AG10803 (cell line): ENCODE measurements around the gene ARHGEF19.
"Not testable (repeated sequence)": the region's sequence is repeated elsewhere in the genome, so short reads cannot be mapped to it uniquely, and the experiment has no call there.

Source experiments
- DNase-seq: peaks from one replicate; pipeline ENCODE4 v3.0.0; 2010; ENCODE audit warnings: low read depth
- H3K4me3 ChIP-seq: 2 replicates; pipeline ENCODE4 v1.5.1; 2011; ENCODE audit warnings: mild to moderate bottlenecking, low read length, control low read depth
- CTCF ChIP-seq: conservative IDR thresholded peaks from 2 replicates; pipeline ENCODE4 v1.5.1; 2011; ENCODE audit warnings: mild to moderate bottlenecking, low read length, control low read depth, inconsistent platforms

The ARHGEF19 gene

GRCh38 chr1:16166117-16166516, 46.3 kb downstream of the ARHGEF19 start:
- no peak for DNase-seq
- TF ChIP-seq CTCF, result no peak
- no peak overlapping the region for H3K4me3 ChIP-seq

GRCh38 chr1:16165548-16165947, 46.9 kb downstream of the ARHGEF19 start:
- DNase-seq, result no peak
- no peak overlapping the region for H3K4me3 ChIP-seq
- TF ChIP-seq CTCF, result no peak

GRCh38 chr1:16165073-16165364, 47.4 kb downstream of the ARHGEF19 start:
- no peak for DNase-seq
- TF ChIP-seq CTCF, result no peak
- no peak overlapping the region for H3K4me3 ChIP-seq

- no peak for TF ChIP-seq CTCF
- peak; percentile 87 for DNase-seq
- H3K4me3 ChIP-seq, result no peak overlapping the region
Measured at GRCh38 chr1:16164213-16165072, 48.0 kb downstream of the ARHGEF19 start.

- not testable (repeated sequence) for H3K4me3 ChIP-seq, DNase-seq
Measured at GRCh38 chr1:16163608-16164212, 48.7 kb downstream of the ARHGEF19 start.

- no peak for DNase-seq
- H3K4me3 ChIP-seq, result no peak overlapping the region
- no peak for TF ChIP-seq CTCF
Measured at GRCh38 chr1:16162163-16162822, 50.2 kb downstream of the ARHGEF19 start.

GRCh38 chr1:16161717-16162116, 50.7 kb downstream of the ARHGEF19 start:
- no peak overlapping the region for H3K4me3 ChIP-seq
- DNase-seq, result no peak
- TF ChIP-seq CTCF, result no peak
